Activated T-helper 2 cell treated with anti-CD3 and anti-CD28 coated beads, Interferon-gamma antibody, Interleukin-2, Interleukin-4, amounts not matched to agents 10 μg/mL and 5 μg/mL and 100 μg/mL, durations not matched to agents 14 hours and 24 hours and 36 hours (primary cell): ENCODE measurements around the gene COL19A1. TPM values are rescaled to one million over a fixed set of nuclear protein-coding genes. Genes with fewer than 3 reads are reported as not detected.

Experiments used
- DNase-seq: peaks from one replicate; pipeline ENCODE4 v3.0.0; 2021; ENCODE audit warnings: low spot score
- H3K27ac Mint-ChIP-seq: one replicate; pipeline ENCODE4 v1.8.0; 2021; ENCODE audit warnings: mixed read lengths
- H3K27me3 Mint-ChIP-seq: one replicate; pipeline ENCODE4 v1.8.0; 2021; ENCODE audit warnings: low read depth, mixed read lengths
- H3K36me3 Mint-ChIP-seq: one replicate; pipeline ENCODE4 v1.8.0; 2021; ENCODE audit warnings: low read depth, mixed read lengths
- H3K4me1 Mint-ChIP-seq: one replicate; pipeline ENCODE4 v1.8.0; 2021; ENCODE audit warnings: low read depth, mixed read lengths
- H3K4me3 Mint-ChIP-seq: one replicate; pipeline ENCODE4 v1.8.0; 2021; ENCODE audit warnings: low read depth, mild to moderate bottlenecking, moderate library complexity, mixed read lengths
- H3K9me3 Mint-ChIP-seq: one replicate; pipeline ENCODE4 v1.8.0; 2021; ENCODE audit warnings: mixed read lengths
- intact Hi-C: fragments of 100-400 bp; cut with micrococcal nuclease; formaldehyde crosslinking; loops from one replicate; pipeline ENCODE4 v1.15.1; 2023
- total RNA-seq: library from RNA; stranded (reverse); gene quantifications from 2 replicates; pipeline ENCODE4 v1.2.3, GENCODE V29; 2022

COL19A1 gene
- total RNA-seq, 1 donor from 2014 or later = 0.14 TPM

- H3K27me3 Mint-ChIP-seq = peaks cover 7% of the 10 kb centered on the region
- no peaks in the 10 kb centered on the region for H3K36me3 Mint-ChIP-seq
- no peak overlapping the region for H3K27ac Mint-ChIP-seq
- no peaks in the 10 kb centered on the region for H3K9me3 Mint-ChIP-seq
- intact Hi-C loops = no loop called here
- H3K4me1 Mint-ChIP-seq = no peaks in the 10 kb centered on the region
- DNase-seq = no peak
- no peak overlapping the region for H3K4me3 Mint-ChIP-seq
Measured at GRCh38 chr6:70194421-70194820, 328.1 kb downstream of the COL19A1 start.

GRCh38 chr6:70196531-70196930, 330.2 kb downstream of the COL19A1 start:
- Mint-ChIP-seq H3K4me3 (no peak overlapping the region), H3K36me3 (no peaks in the 10 kb centered on the region), H3K4me1 (no peaks in the 10 kb centered on the region), H3K27me3 (peaks cover 7% of the 10 kb centered on the region), H3K27ac (no peak overlapping the region), H3K9me3 (no peaks in the 10 kb centered on the region)
- DNase-seq = no peak
- intact Hi-C loops = no loop called here

- Mint-ChIP-seq H3K9me3 (no peaks in the 10 kb centered on the region), H3K4me3 (no peak overlapping the region), H3K27me3 (peaks cover 4% of the 10 kb centered on the region), H3K36me3 (no peaks in the 10 kb centered on the region), H3K27ac (no peak overlapping the region), H3K4me1 (no peaks in the 10 kb centered on the region)
- intact Hi-C loops = no loop called here
- no peak for DNase-seq
Measured at GRCh38 chr6:70198785-70199184, 332.4 kb downstream of the COL19A1 start.

GRCh38 chr6:70208235-70208790, 342.0 kb downstream of the COL19A1 start:
- H3K9me3 Mint-ChIP-seq = no peaks in the 10 kb centered on the region
- no peak for DNase-seq
- no peak overlapping the region for H3K4me3 Mint-ChIP-seq
- peaks cover 4% of the 10 kb centered on the region for H3K27me3 Mint-ChIP-seq
- intact Hi-C loops = no loop called here
- no peaks in the 10 kb centered on the region for H3K4me1 Mint-ChIP-seq
- H3K36me3 Mint-ChIP-seq = no peaks in the 10 kb centered on the region
- no peak overlapping the region for H3K27ac Mint-ChIP-seq

- intact Hi-C loops = no loop called here
- no peak for DNase-seq
- Mint-ChIP-seq H3K4me1 (no peaks in the 10 kb centered on the region), H3K4me3 (no peak overlapping the region), H3K27me3 (peaks cover 4% of the 10 kb centered on the region), H3K36me3 (no peaks in the 10 kb centered on the region), H3K27ac (no peak overlapping the region), H3K9me3 (no peaks in the 10 kb centered on the region)
Measured at GRCh38 chr6:70210462-70210861, 344.1 kb downstream of the COL19A1 start.

- no peaks in the 10 kb centered on the region for H3K9me3 Mint-ChIP-seq
- no peaks in the 10 kb centered on the region for H3K36me3 Mint-ChIP-seq
- DNase-seq = no peak
- intact Hi-C loops = no loop called here
- no peak overlapping the region for H3K27ac Mint-ChIP-seq
- peaks cover 3% of the 10 kb centered on the region for H3K27me3 Mint-ChIP-seq
- no peaks in the 10 kb centered on the region for H3K4me1 Mint-ChIP-seq
- H3K4me3 Mint-ChIP-seq = no peak overlapping the region
Measured at GRCh38 chr6:70215460-70216108, 349.2 kb downstream of the COL19A1 start.

- no peaks in the 10 kb centered on the region for H3K36me3 Mint-ChIP-seq
Measured at GRCh38 chr6:70216767-70217166, 350.4 kb downstream of the COL19A1 start.

GRCh38 chr6:70219943-70220613, 353.7 kb downstream of the COL19A1 start:
- no peak overlapping the region for H3K4me3 Mint-ChIP-seq
- H3K27me3 Mint-ChIP-seq = no peaks in the 10 kb centered on the region
- DNase-seq = no peak
- intact Hi-C loops = loop anchor here (2.0 kb wide), 1 partner anchor 149 kb away; no protein-coding TSS in a partner anchor
- H3K27ac Mint-ChIP-seq = no peak overlapping the region
- H3K36me3 Mint-ChIP-seq = no peaks in the 10 kb centered on the region
- H3K4me1 Mint-ChIP-seq = no peaks in the 10 kb centered on the region
- H3K9me3 Mint-ChIP-seq = no peaks in the 10 kb centered on the region

More at GRCh38 chr6:70216767-70217166, 350.4 kb downstream of the COL19A1 start:
- no peaks in the 10 kb centered on the region for H3K4me1 Mint-ChIP-seq
- H3K27ac Mint-ChIP-seq = no peak overlapping the region
- peaks cover 3% of the 10 kb centered on the region for H3K27me3 Mint-ChIP-seq
- intact Hi-C loops = no loop called here
- no peak for DNase-seq
- H3K9me3 Mint-ChIP-seq = no peaks in the 10 kb centered on the region
- no peak overlapping the region for H3K4me3 Mint-ChIP-seq

- DNase-seq = no peak
Measured at GRCh38 chr6:70221025-70221714, 354.8 kb downstream of the COL19A1 start.

GRCh38 chr6:70221715-70222438, 355.5 kb downstream of the COL19A1 start:
- DNase-seq = no peak
- no peak overlapping the region for H3K4me3 Mint-ChIP-seq
- intact Hi-C loops = loop anchor here (2.0 kb wide), 1 partner anchor 147 kb away; no protein-coding TSS in a partner anchor
- H3K27me3 Mint-ChIP-seq = peaks cover 3% of the 10 kb centered on the region
- H3K36me3 Mint-ChIP-seq = no peaks in the 10 kb centered on the region
- H3K9me3 Mint-ChIP-seq = no peaks in the 10 kb centered on the region
- H3K27ac Mint-ChIP-seq = no peak overlapping the region
- no peaks in the 10 kb centered on the region for H3K4me1 Mint-ChIP-seq

More at GRCh38 chr6:70221025-70221714, 354.8 kb downstream of the COL19A1 start:
- Mint-ChIP-seq H3K36me3 (no peaks in the 10 kb centered on the region), H3K9me3 (no peaks in the 10 kb centered on the region), H3K27ac (no peak overlapping the region), H3K4me1 (no peaks in the 10 kb centered on the region), H3K4me3 (no peak overlapping the region), H3K27me3 (peaks cover 3% of the 10 kb centered on the region)
- intact Hi-C loops = loop anchor here (2.0 kb wide), 1 partner anchor 148 kb away; no protein-coding TSS in a partner anchor

GRCh38 chr6:70222439-70222749, 356.0 kb downstream of the COL19A1 start:
- H3K27ac Mint-ChIP-seq = no peak overlapping the region
- no peaks in the 10 kb centered on the region for H3K4me1 Mint-ChIP-seq
- no peak overlapping the region for H3K4me3 Mint-ChIP-seq
- DNase-seq = no peak
- intact Hi-C loops = no loop called here
- H3K9me3 Mint-ChIP-seq = no peaks in the 10 kb centered on the region
- no peaks in the 10 kb centered on the region for H3K36me3 Mint-ChIP-seq
- peaks cover 3% of the 10 kb centered on the region for H3K27me3 Mint-ChIP-seq

- H3K4me1 Mint-ChIP-seq = no peaks in the 10 kb centered on the region
- intact Hi-C loops = no loop called here
- H3K9me3 Mint-ChIP-seq = no peaks in the 10 kb centered on the region
- H3K27me3 Mint-ChIP-seq = peaks cover 3% of the 10 kb centered on the region
- no peak for DNase-seq
- no peak overlapping the region for H3K4me3 Mint-ChIP-seq
- H3K36me3 Mint-ChIP-seq = no peaks in the 10 kb centered on the region
- H3K27ac Mint-ChIP-seq = no peak overlapping the region
Measured at GRCh38 chr6:70225055-70225454, 358.7 kb downstream of the COL19A1 start.
